OCI-LY7 (cell line): ENCODE measurements around the gene UBAC1. TPM values are rescaled to one million over a fixed set of nuclear protein-coding genes. Genes with fewer than 3 reads are reported as not detected.
A peak's percentile ranks its signal among the peaks of the same experiment; 100 is the strongest.

Experiments used
- BruUV-seq: library from RNA; stranded (reverse); fragments of 400-500 nt; replicated peaks from 2 replicates; lab custom pipeline; 2021; lab: Mats Ljungman, UMichigan
- CTCF ChIA-PET: fragments of 300-600 bp; sonication (Branson Sonifier 250); formaldehyde crosslinking; loops from one replicate; lab custom pipeline; 2022; ENCODE audit warnings: antibody characterized with exemption; ENCODE audit not compliant: unreplicated experiment; lab: Charles Lee
- POLR2A ChIA-PET: fragments of 300-600 bp; sonication (Branson Sonifier 250); formaldehyde crosslinking; loops from one replicate; lab custom pipeline; 2022; ENCODE audit warnings: antibody characterized with exemption; lab: Charles Lee
- DNase-seq: peaks from one replicate; pipeline ENCODE4 v3.0.0-alpha.2; 2015; ENCODE audit warnings: low spot score
- H2AFZ ChIP-seq: fragments of 200-600 bp; sonication (generic), shearing (Covaris generic); 2 replicates; pipeline ENCODE4 v1.6.1; 2014; ENCODE audit warnings: mild to moderate bottlenecking, antibody characterized with exemption, low read length, moderate library complexity
- H3K27ac ChIP-seq: fragments of 200-600 bp; sonication (generic); 2 replicates; pipeline ENCODE4 v1.5.1; 2014; ENCODE audit warnings: mixed run types, low read depth, mild to moderate bottlenecking, moderate library complexity, low read length, inconsistent platforms; ENCODE audit not compliant: poor library complexity, severe bottlenecking
- H3K36me3 ChIP-seq: fragments of 200-600 bp; sonication (generic); 2 replicates; pipeline ENCODE4 v1.6.1; 2014; ENCODE audit warnings: mild to moderate bottlenecking, antibody characterized with exemption, low read length, moderate library complexity, mixed read lengths; ENCODE audit not compliant: insufficient read depth
- H3K4me1 ChIP-seq: fragments of 200-600 bp; sonication (generic); 2 replicates; pipeline ENCODE4 v1.5.1; 2014; ENCODE audit warnings: mild to moderate bottlenecking, low read length; ENCODE audit not compliant: insufficient read depth, poor library complexity, severe bottlenecking
- H3K4me2 ChIP-seq: fragments of 200-600 bp; sonication (generic); 2 replicates; pipeline ENCODE4 v1.6.1; 2014; ENCODE audit warnings: mild to moderate bottlenecking, low read length
- H3K4me3 ChIP-seq: fragments of 200-600 bp; sonication (generic); 2 replicates; pipeline ENCODE4 v1.5.1; 2014; ENCODE audit warnings: mild to moderate bottlenecking, low read depth, low read length; ENCODE audit not compliant: poor library complexity, severe bottlenecking
- H3K79me2 ChIP-seq: fragments of 200-600 bp; sonication (generic); 2 replicates; pipeline ENCODE4 v1.6.1; 2016; ENCODE audit warnings: low read depth, mild to moderate bottlenecking, low read length, moderate library complexity, mixed read lengths; ENCODE audit not compliant: insufficient read depth
- H3K9me2 ChIP-seq: fragments of 200-600 bp; sonication (generic); 2 replicates; pipeline ENCODE4 v1.6.1; 2016; ENCODE audit warnings: mild to moderate bottlenecking, low read length, mixed read lengths; ENCODE audit not compliant: insufficient read depth
- H3K9me3 ChIP-seq: fragments of 200-600 bp; sonication (generic); 2 replicates; pipeline ENCODE4 v1.6.1; 2014; ENCODE audit warnings: mild to moderate bottlenecking, mixed run types, low read length, mixed read lengths
- H4K20me1 ChIP-seq: fragments of 200-600 bp; sonication (generic); 2 replicates; pipeline ENCODE4 v1.6.1; 2014; ENCODE audit warnings: mild to moderate bottlenecking, antibody characterized with exemption, low read length, moderate library complexity, mixed read lengths; ENCODE audit not compliant: insufficient read depth
- EZH2phosphoT487 ChIP-seq: fragments of 200-600 bp; sonication (generic); IDR thresholded peaks from 2 replicates; pipeline ENCODE4 v1.6.1; 2018; ENCODE audit warnings: low read depth, borderline replicate concordance, mild to moderate bottlenecking, mixed run types, antibody characterized with exemption, low read length, moderate library complexity, mixed read lengths
- intact Hi-C: fragments of 100-400 bp; cut with micrococcal nuclease; formaldehyde crosslinking; loops from one replicate; pipeline ENCODE4 v1.10.0; 2022; ENCODE audit not compliant: unreplicated experiment
- total RNA-seq, 2 experiments: library from RNA; depleted of rRNA in 1 of 2; stranded (reverse); fragments of >200 nt in 1 of 2; shearing (Covaris generic) in 1 of 2; gene quantifications; 2 replicates each; pipeline ENCODE4 v1.2.3, GENCODE V29; 2014 to 2022
- TF ChIP-seq, protein P1 (sequence below): fragments of 200-600 bp; sonication (generic); conservative IDR thresholded peaks from 2 replicates; pipeline ENCODE4 v1.5.1; 2014; ENCODE audit warnings: mild to moderate bottlenecking, antibody characterized with exemption, low read length, moderate library complexity, mixed read lengths

Gene UBAC1
- total RNA-seq, 2 experiments from 2014 or later = 42.3 to 59.2 TPM

DNA sequence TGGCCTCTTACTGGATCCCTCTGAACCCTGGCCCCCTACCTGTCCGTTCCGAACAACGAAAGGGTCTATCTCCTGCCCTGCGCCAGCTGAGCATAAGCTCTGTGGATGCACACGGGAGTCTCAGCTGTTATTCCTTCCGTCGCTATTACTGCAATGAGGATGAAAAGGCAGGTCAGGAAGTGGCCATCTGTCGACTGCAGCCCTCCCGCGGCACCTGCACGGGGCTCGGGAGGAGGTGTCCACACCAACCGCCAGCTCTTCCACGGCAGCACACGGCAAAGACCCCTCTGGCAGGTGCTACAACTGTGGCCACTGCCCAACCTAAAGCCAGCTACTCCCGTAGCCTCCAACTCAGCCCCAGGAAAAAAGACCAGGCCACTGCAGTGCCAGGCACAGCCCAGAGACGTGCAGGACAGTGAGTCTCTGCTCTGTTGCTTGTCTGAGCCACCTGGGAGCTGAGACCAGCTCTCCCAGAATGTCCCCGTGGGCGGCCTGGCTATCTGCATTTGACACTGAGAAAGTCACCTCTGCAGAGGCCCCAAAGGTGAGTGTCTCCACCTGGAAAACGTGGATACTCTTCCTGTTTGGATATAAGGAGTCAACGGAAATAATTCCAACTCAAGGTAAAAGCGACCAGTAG lies 72.9 kb downstream of the UBAC1 start:
- no peak for DNase-seq
- H3K79me2 ChIP-seq = peaks cover 57% of the 10 kb centered on the region
- CTCF ChIA-PET = no interaction called here
- H3K4me1 ChIP-seq = peaks cover 38% of the 10 kb centered on the region
- no peak for TF ChIP-seq EZH2phosphoT487
- TF ChIP-seq, protein P1, sequence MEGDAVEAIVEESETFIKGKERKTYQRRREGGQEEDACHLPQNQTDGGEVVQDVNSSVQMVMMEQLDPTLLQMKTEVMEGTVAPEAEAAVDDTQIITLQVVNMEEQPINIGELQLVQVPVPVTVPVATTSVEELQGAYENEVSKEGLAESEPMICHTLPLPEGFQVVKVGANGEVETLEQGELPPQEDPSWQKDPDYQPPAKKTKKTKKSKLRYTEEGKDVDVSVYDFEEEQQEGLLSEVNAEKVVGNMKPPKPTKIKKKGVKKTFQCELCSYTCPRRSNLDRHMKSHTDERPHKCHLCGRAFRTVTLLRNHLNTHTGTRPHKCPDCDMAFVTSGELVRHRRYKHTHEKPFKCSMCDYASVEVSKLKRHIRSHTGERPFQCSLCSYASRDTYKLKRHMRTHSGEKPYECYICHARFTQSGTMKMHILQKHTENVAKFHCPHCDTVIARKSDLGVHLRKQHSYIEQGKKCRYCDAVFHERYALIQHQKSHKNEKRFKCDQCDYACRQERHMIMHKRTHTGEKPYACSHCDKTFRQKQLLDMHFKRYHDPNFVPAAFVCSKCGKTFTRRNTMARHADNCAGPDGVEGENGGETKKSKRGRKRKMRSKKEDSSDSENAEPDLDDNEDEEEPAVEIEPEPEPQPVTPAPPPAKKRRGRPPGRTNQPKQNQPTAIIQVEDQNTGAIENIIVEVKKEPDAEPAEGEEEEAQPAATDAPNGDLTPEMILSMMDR = no peak
- intact Hi-C loops = no loop called here
- BruUV-seq = no TSS peak
- no peaks in the 10 kb centered on the region for H3K9me2 ChIP-seq
- POLR2A ChIA-PET = no interaction called here
- H3K27ac ChIP-seq = peak overlapping the region; percentile 56
- H3K4me3 ChIP-seq = peak overlapping the region; percentile 48
- peaks cover 19% of the 10 kb centered on the region for H4K20me1 ChIP-seq
- H3K4me2 ChIP-seq = peak overlapping the region; percentile 67
- H3K36me3 ChIP-seq = no peaks in the 10 kb centered on the region
- no peak overlapping the region for H2AFZ ChIP-seq
- no peaks in the 10 kb centered on the region for H3K9me3 ChIP-seq

DNA sequence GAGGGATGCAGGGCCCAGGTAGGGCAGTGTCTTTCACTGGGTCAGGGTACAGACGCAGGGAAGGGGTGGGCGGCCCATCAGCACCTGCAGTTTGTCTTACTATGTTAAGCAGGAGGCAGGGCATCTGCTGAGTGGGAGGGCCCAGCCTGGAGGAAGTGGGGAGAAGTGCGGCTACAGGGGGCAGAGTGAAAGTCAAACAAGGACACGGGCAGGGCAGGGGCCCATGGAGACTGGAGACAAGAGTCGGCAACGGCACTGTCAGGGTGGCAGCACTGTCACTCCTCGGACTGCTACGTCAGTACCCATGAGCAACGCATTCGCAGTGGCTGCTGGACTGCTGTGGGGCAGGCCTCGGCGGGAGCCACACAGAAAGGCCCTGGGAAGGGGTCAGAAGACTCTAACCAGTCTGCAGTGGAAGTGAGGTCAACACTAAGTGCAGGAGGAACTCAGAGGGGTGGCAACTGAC lies 73.6 kb downstream of the UBAC1 start:
- H3K9me2 ChIP-seq = no peaks in the 10 kb centered on the region
- H3K79me2 ChIP-seq = peaks cover 55% of the 10 kb centered on the region
- no peaks in the 10 kb centered on the region for H3K36me3 ChIP-seq
- peaks cover 19% of the 10 kb centered on the region for H4K20me1 ChIP-seq
- ChIA-PET POLR2A (no interaction called here), CTCF (no interaction called here)
- peak overlapping the region; percentile 56 for H3K27ac ChIP-seq
- no TSS peak for BruUV-seq
- no peak overlapping the region for H2AFZ ChIP-seq
- H3K4me3 ChIP-seq = peak overlapping the region; percentile 48
- H3K4me1 ChIP-seq = peaks cover 37% of the 10 kb centered on the region
- no peaks in the 10 kb centered on the region for H3K9me3 ChIP-seq
- no peak for TF ChIP-seq EZH2phosphoT487
- TF ChIP-seq, protein P1 = peak; percentile 27; the same call in 1 of the 2 replicates
- intact Hi-C loops = no loop called here
- DNase-seq = peak; percentile 67
- H3K4me2 ChIP-seq = peak overlapping the region; percentile 67

DNA sequence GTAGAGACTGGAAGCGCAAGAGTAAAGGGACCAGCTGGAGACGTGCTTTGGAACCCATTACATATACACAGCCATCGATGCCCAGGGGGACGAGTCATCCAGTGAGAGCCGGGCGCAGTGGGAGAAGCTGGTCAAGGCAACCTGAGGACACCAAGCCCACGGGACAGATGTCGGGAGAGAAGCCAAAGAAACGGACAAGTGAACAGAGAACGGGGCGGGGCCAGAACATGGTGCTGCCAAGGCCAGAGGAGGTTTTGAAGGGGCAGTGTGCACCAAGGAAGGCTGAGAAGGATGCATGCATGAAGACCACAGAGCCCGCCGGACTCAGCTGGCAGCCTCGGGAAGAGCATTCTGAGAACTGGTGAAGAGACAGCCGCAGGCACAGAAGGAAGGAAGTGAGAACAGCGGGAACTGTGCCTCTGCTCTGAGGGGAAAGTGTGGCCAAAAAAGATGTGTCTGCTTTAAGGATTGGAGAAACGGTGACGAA lies 74.1 kb downstream of the UBAC1 start:
- Histone ChIP-seq H3K4me2 (peak overlapping the region; percentile 67), H3K27ac (peak overlapping the region; percentile 56), H3K36me3 (no peaks in the 10 kb centered on the region), H3K4me3 (peak overlapping the region; percentile 48), H2AFZ (no peak overlapping the region), H4K20me1 (peaks cover 19% of the 10 kb centered on the region), H3K79me2 (peaks cover 53% of the 10 kb centered on the region), H3K9me2 (no peaks in the 10 kb centered on the region), H3K9me3 (no peaks in the 10 kb centered on the region), H3K4me1 (peaks cover 37% of the 10 kb centered on the region)
- no TSS peak for BruUV-seq
- intact Hi-C loops = no loop called here
- ChIA-PET POLR2A (no interaction called here), CTCF (no interaction called here)
- TF ChIP-seq EZH2phosphoT487 = no peak
- TF ChIP-seq, protein P1 = no peak
- DNase-seq = no peak
